K562 (cell line): Measurements from ENCODE around the gene AHNAK. TPM values are rescaled to one million over a fixed set of nuclear protein-coding genes. Genes with fewer than 3 reads are reported as not detected.

Experiments used
- BHLHE40 ChIP-seq: IDR thresholded peaks from 2 replicates; pipeline ENCODE4 v1.6.1; 2011; ENCODE audit warnings: low read length, improper control_type of control experiment
- DPF2 ChIP-seq: fragments of 450-650 bp; IDR thresholded peaks from 2 replicates; pipeline ENCODE4 v1.6.1; 2016
- EP300 ChIP-seq: IDR thresholded peaks from 2 replicates; pipeline ENCODE4 v1.6.1; 2012; ENCODE audit warnings: low read length, improper control_type of control experiment
- GABPB2 ChIP-seq: fragments of 250-450 bp; sonication (Bioruptor Pico); conservative IDR thresholded peaks from 2 replicates; pipeline ENCODE4 v1.5.1; 2021; ENCODE audit warnings: mild to moderate bottlenecking
- GATAD2A ChIP-seq: fragments of 450-650 bp; IDR thresholded peaks from 2 replicates; pipeline ENCODE4 v1.6.1; 2017
- HLTF ChIP-seq: fragments of 450-650 bp; IDR thresholded peaks from 2 replicates; pipeline ENCODE4 v1.6.1; 2016
- HMGN3 ChIP-seq: IDR thresholded peaks from 2 replicates; pipeline ENCODE4 v1.6.1; 2011; ENCODE audit warnings: borderline replicate concordance, low read depth, mild to moderate bottlenecking, mixed read lengths, low read length; ENCODE audit not compliant: insufficient read length; ENCODE audit errors: extremely low read depth
- ILF3 ChIP-seq: fragments of 450-650 bp; IDR thresholded peaks from 2 replicates; pipeline ENCODE4 v1.6.1; 2018; ENCODE audit warnings: antibody characterized with exemption, mild to moderate bottlenecking, moderate library complexity, borderline replicate concordance
- NCOA2 ChIP-seq, 2 experiments: fragments of 450-650 bp; IDR thresholded peaks; 2 replicates each; pipeline ENCODE4 v1.6.1; 2018; ENCODE audit warnings: mild to moderate bottlenecking in 2 of 2, moderate library complexity in 1 of 2; ENCODE audit not compliant: partially characterized antibody in 2 of 2
- NFE2 ChIP-seq: IDR thresholded peaks from 2 replicates; pipeline ENCODE4 v1.6.1; 2014; ENCODE audit warnings: antibody characterized with exemption, low read depth
- NFRKB ChIP-seq: fragments of 450-650 bp; IDR thresholded peaks from 2 replicates; pipeline ENCODE4 v1.6.1; 2016; ENCODE audit warnings: low read depth
- SIRT6 ChIP-seq: IDR thresholded peaks from one replicate; pipeline ENCODE4 v1.6.1; 2012; ENCODE audit warnings: low read depth, mild to moderate bottlenecking, control low read depth, inconsistent platforms, low read length, moderate library complexity
- TAF1 ChIP-seq: IDR thresholded peaks from 2 replicates; pipeline ENCODE4 v1.6.1; 2011; ENCODE audit warnings: mild to moderate bottlenecking, low read length, moderate library complexity; ENCODE audit not compliant: insufficient read depth, control insufficient read depth, severe bottlenecking; ENCODE audit errors: extremely low read depth
- ZC3H4 ChIP-seq: sonication (generic); formaldehyde crosslinking; IDR thresholded peaks from 2 replicates; pipeline ENCODE4 v1.9.0; 2021; ENCODE audit warnings: missing genetic modification reagents, borderline replicate concordance
- ZNF143 ChIP-seq: sonication (generic); formaldehyde crosslinking; IDR thresholded peaks from 2 replicates; pipeline ENCODE4 v1.9.0; 2022; ENCODE audit warnings: mild to moderate bottlenecking, missing genetic modification reagents
- ZNF311 ChIP-seq: fragments of 250-450 bp; sonication (Bioruptor Pico); IDR thresholded peaks from 2 replicates; pipeline ENCODE4 v1.4.0; 2020; ENCODE audit warnings: mild to moderate bottlenecking, moderate library complexity
- ZNF354B ChIP-seq: fragments of 250-450 bp; sonication (Bioruptor Pico); IDR thresholded peaks from 2 replicates; pipeline ENCODE4 v1.4.0; 2020
- ZNF449 ChIP-seq: fragments of 250-450 bp; sonication (Bioruptor Pico); IDR thresholded peaks from 2 replicates; pipeline ENCODE4 v1.8.0; 2022; ENCODE audit warnings: moderate library complexity, mild to moderate bottlenecking, inconsistent platforms
- ZNF699 ChIP-seq: fragments of 250-450 bp; sonication (Bioruptor Pico); IDR thresholded peaks from 2 replicates; pipeline ENCODE4 v1.8.0; 2021; ENCODE audit warnings: mild to moderate bottlenecking, moderate library complexity; ENCODE audit not compliant: insufficient replicate concordance
- ZNF717 ChIP-seq: fragments of 250-450 bp; sonication (Bioruptor Pico); IDR thresholded peaks from 2 replicates; pipeline ENCODE4 v1.5.0; 2021
- polyA plus RNA-seq, 8 experiments: library from polyadenylated mRNA; depleted of rRNA in 4 of 8; stranded (reverse) in 5 of 8; unstranded in 3 of 8; fragments of >200 nt; fragmentation: Nextera tagmentation in 2 of 8; fragmentation: Illumina TruSeq in 1 of 8; extraction: Ambion mirVana in 2 of 8; extraction: Trizol in 1 of 8; gene quantifications; 2 replicates each; pipeline versions ENCODE4 v1.2.1 to v1.2.3, GENCODE V29; 2011 to 2014; ENCODE audit warnings: inconsistent platforms in 1 of 8, missing spikeins in 1 of 8
- total RNA-seq, 7 experiments: library from RNA; depleted of rRNA in 6 of 7; stranded (reverse); fragments of >200 nt in 6 of 7; fragmentation: Illumina TruSeq in 2 of 7; extraction: Trizol in 2 of 7; gene quantifications; 2 replicates each; pipeline versions ENCODE4 v1.2.1 to v1.2.3, GENCODE V29; 2011 to 2021; ENCODE audit warnings: low replicate concordance in 1 of 7
- TF ChIP-seq, protein P1 (sequence below): fragments of 250-450 bp; sonication (Bioruptor Pico); IDR thresholded peaks from 2 replicates; pipeline ENCODE4 v1.4.0; 2020; ENCODE audit warnings: mild to moderate bottlenecking

The AHNAK gene
- total and polyA plus RNA-seq, 9 of the 15 experiments (the other 6 are each of a cell fraction or from before 2014, with no cell fraction given), result 1.5 to 89.7 (median 45.0) TPM

DNA sequence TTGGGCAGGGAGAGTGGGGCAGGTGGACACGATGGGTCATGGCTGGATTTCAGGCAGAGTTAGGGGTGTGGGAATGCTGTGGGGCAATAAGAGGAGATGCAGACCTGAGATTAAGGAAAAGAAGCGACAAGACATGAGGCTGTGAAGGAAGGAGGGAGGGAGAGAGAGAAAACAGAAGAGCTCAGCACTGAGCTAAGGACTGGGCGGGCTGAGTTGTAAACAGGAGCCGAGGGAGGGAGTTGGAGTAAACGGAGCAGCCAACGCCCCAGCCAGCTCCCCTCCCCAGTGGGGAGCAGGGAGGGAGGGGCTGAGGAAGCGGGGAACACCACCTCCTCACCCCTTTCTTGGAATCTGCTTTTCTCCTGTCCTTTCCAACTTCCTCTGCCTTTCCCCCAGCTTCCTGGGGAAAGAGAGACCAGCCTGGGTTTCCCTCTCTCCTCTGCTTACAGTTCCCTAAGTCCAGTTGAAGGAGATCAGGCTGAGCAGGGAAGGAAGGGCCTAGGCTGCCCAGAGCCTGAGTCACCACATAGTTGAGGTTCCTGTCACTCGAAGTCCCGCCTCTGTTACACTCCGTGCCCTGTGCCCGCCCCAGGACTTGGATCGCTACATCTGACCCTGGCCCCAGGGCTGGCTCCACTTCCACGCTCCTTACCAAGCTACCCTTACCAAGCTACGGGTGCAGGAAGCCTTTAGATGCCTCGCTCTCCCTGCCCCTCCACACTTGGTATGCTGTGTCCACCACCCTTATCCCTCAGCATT lies 6.7 kb upstream of the AHNAK start (continued):
- TF ChIP-seq ZNF449 (CRISPR knock-in tag), result no peak
- no peak for TF ChIP-seq BHLHE40
- no peak for TF ChIP-seq ZNF143 (CRISPR knock-in tag)
- TF ChIP-seq ILF3, result no peak
- TF ChIP-seq GATAD2A, result 0 out of 2 replicates have a peak, but pooled peaks have one; percentile 45
- TF ChIP-seq ZNF311, result 0 out of 2 replicates have a peak, but pooled peaks have one; percentile 40
- no peak for TF ChIP-seq NCOA2 (IDR thresholded peaks at IDR 0.05; ENCODE audit: partially characterized antibody in 2 of 2)
- peak; percentile 41 for TF ChIP-seq HMGN3
- no peak for TF ChIP-seq ZNF699 (CRISPR knock-in tag)
- peak; percentile 98 for TF ChIP-seq EP300
- no peak for TF ChIP-seq GABPB2 (CRISPR knock-in tag)
- TF ChIP-seq, protein P1, sequence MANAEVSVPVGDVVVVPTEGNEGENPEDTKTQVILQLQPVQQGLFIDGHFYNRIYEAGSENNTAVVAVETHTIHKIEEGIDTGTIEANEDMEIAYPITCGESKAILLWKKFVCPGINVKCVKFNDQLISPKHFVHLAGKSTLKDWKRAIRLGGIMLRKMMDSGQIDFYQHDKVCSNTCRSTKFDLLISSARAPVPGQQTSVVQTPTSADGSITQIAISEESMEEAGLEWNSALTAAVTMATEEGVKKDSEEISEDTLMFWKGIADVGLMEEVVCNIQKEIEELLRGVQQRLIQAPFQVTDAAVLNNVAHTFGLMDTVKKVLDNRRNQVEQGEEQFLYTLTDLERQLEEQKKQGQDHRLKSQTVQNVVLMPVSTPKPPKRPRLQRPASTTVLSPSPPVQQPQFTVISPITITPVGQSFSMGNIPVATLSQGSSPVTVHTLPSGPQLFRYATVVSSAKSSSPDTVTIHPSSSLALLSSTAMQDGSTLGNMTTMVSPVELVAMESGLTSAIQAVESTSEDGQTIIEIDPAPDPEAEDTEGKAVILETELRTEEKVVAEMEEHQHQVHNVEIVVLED (CRISPR knock-in tag), result 0 out of 2 replicates have a peak, but pooled peaks have one; percentile 6
- TF ChIP-seq TAF1, result peak; percentile 25
- TF ChIP-seq HLTF, result peak; percentile 92
- TF ChIP-seq SIRT6, result no peak
- peak; percentile 14; the same call in 1 of the 2 replicates for TF ChIP-seq NFE2
- no peak for TF ChIP-seq ZC3H4 (CRISPR knock-in tag)
- TF ChIP-seq NFRKB, result peak; percentile 81
- TF ChIP-seq ZNF717, result no peak
- no peak for TF ChIP-seq ZNF354B (CRISPR knock-in tag)
- peak; percentile 88 for TF ChIP-seq DPF2
